ENCODE measurements around the gene TARS3.

- TF ChIP-seq POLR2AphosphoS5 (IDR thresholded peaks at IDR 0.05) (no peak), CTCF (IDR thresholded peaks at IDR 0.05 in 8 of 11, conservative IDR thresholded peaks at IDR 0.05 in 3 of 11) (no peak)
These were observed 66.1 kb downstream of the TARS3 start for GRCh38 chr15:101657968-101658784.
